Progenitor cell of endocrine pancreas (in vitro differentiated cells): ENCODE results near the gene ROR2. TPM values are rescaled to one million over a fixed set of nuclear protein-coding genes. Genes with fewer than 3 reads are reported as not detected.
"Not testable (repeated sequence)": the region's sequence is repeated elsewhere in the genome, so short reads cannot be mapped to it uniquely, and the experiment has no call there.

Source experiments
- DNase-seq: peaks from one replicate; pipeline ENCODE4 v3.0.0; 2021; ENCODE audit warnings: low spot score; ENCODE audit not compliant: unreplicated experiment
- H3K27ac Mint-ChIP-seq: 2 replicates; pipeline ENCODE4 v1.8.0; 2021; ENCODE audit warnings: mild to moderate bottlenecking, moderate library complexity, mixed read lengths
- H3K27me3 Mint-ChIP-seq: 2 replicates; pipeline ENCODE4 v1.8.0; 2021; ENCODE audit warnings: mixed read lengths
- H3K36me3 Mint-ChIP-seq: 2 replicates; pipeline ENCODE4 v1.8.0; 2022; ENCODE audit warnings: mixed read lengths; ENCODE audit not compliant: insufficient read depth
- H3K4me1 Mint-ChIP-seq: 2 replicates; pipeline ENCODE4 v1.8.0; 2021; ENCODE audit warnings: low read depth, mixed read lengths
- H3K4me3 Mint-ChIP-seq: 2 replicates; pipeline ENCODE4 v1.8.0; 2021; ENCODE audit warnings: low read depth, mild to moderate bottlenecking, moderate library complexity, mixed read lengths
- H3K9me3 Mint-ChIP-seq: 2 replicates; pipeline ENCODE4 v1.8.0; 2021; ENCODE audit warnings: low read depth, mixed read lengths
- total RNA-seq: library from RNA; stranded (reverse); gene quantifications from 2 replicates; pipeline ENCODE4 v1.2.1, GENCODE V29; 2021
- TF ChIP-seq, protein P1 (sequence below): fragments of 200-600 bp; sonication (generic); IDR thresholded peaks from one replicate; pipeline ENCODE4 v1.5.0; 2021; ENCODE audit warnings: antibody characterized with exemption, mild to moderate bottlenecking; ENCODE audit not compliant: unreplicated experiment

Gene ROR2
- total RNA-seq, 1 donor from 2014 or later, result 23.6 TPM

DNA sequence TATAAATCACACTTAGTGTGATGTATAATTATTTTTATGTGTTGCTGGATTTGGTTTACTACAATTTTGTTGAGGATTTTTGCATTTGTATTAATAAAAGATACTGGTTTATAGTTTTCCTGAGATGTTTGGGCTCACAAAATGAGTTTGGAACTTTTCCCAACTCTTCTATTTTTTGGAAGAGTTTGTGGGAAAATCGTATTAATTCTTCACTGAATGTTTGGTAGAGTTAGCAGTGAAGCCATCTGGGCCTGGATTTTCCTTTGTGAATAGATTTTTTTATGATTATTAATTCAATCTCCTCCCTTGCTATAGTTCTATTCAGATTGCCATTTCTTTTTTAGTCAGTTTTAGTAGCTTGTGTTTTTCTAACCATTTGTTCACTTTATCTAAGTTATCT is 324.7 kb downstream of the ROR2 start:
- Mint-ChIP-seq H3K27me3 (peaks cover 4% of the 10 kb centered on the region), H3K4me1 (peaks cover 7% of the 10 kb centered on the region), H3K36me3 (peaks cover 5% of the 10 kb centered on the region), H3K9me3 (peaks cover 18% of the 10 kb centered on the region), H3K27ac (no peak overlapping the region), H3K4me3 (no peak overlapping the region)
- TF ChIP-seq, protein P1, sequence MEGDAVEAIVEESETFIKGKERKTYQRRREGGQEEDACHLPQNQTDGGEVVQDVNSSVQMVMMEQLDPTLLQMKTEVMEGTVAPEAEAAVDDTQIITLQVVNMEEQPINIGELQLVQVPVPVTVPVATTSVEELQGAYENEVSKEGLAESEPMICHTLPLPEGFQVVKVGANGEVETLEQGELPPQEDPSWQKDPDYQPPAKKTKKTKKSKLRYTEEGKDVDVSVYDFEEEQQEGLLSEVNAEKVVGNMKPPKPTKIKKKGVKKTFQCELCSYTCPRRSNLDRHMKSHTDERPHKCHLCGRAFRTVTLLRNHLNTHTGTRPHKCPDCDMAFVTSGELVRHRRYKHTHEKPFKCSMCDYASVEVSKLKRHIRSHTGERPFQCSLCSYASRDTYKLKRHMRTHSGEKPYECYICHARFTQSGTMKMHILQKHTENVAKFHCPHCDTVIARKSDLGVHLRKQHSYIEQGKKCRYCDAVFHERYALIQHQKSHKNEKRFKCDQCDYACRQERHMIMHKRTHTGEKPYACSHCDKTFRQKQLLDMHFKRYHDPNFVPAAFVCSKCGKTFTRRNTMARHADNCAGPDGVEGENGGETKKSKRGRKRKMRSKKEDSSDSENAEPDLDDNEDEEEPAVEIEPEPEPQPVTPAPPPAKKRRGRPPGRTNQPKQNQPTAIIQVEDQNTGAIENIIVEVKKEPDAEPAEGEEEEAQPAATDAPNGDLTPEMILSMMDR, result no peak
- DNase-seq, result no peak

DNA sequence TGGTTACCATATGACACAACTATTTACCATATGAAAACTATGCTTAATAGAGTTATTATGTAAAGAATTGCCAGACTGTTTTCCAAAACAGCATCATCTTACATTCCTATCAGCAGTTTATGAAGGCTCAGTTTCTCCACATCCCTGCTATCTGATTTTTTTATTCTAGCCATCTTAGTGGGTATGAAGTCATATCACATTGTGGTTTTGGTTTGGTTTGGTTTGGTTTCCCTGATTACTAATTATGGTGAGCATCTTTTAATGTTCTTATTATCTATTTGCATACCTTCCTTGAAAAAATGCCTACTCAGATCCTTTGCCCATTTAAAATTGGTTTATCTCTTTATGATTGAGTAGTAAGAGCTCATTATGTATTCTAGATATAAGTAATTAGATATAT is 327.0 kb downstream of the ROR2 start:
- Mint-ChIP-seq H3K27ac (no peak overlapping the region), H3K4me1 (peaks cover 7% of the 10 kb centered on the region), H3K4me3 (no peak overlapping the region), H3K27me3 (peaks cover 5% of the 10 kb centered on the region), H3K36me3 (no peaks in the 10 kb centered on the region), H3K9me3 (peaks cover 4% of the 10 kb centered on the region)
- TF ChIP-seq, protein P1, result no peak
- no peak for DNase-seq

DNA sequence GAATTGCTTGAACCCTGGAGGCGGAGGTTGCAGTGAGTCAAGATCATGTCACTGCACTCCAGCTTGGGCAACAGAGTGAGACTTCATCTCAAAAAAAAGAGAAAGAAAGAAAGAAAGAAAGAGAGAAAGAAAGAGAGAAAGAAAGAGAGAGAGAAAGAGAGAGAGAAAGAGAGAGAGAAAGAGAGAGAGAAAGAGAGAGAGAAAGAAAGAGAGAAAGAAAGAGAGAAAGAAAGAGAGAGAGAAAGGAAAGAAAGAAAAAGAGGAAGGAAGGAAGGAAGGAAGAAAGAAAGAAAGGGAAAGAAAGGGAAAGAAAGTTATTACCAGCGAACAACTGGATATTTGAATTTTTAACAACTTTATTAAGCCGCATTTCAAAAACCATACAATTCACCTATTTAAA is 327.9 kb downstream of the ROR2 start:
- H3K4me3 Mint-ChIP-seq, H3K36me3 Mint-ChIP-seq, H3K27ac Mint-ChIP-seq, H3K4me1 Mint-ChIP-seq, H3K27me3 Mint-ChIP-seq, DNase-seq, H3K9me3 Mint-ChIP-seq: not testable (repeated sequence)

DNA sequence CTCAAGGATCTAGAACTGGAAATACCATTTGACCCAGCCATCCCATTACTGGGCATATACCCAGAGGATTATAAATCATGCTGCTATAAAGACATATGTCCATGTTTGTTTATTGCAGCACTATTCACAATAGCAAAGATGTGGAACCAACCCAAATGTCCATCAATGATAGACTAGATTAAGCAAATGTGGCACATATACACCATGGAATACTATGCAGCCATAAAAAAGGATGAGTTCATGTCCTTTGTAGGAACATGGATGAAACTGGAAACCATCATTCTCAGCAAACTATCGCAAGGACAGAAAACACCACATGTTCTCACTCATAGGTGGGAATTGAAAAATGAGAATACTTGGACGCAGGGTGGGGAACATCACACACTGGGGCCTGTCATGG is 336.0 kb downstream of the ROR2 start:
- not testable (repeated sequence) for H3K4me1 Mint-ChIP-seq, H3K9me3 Mint-ChIP-seq, H3K27ac Mint-ChIP-seq, H3K27me3 Mint-ChIP-seq, H3K4me3 Mint-ChIP-seq, DNase-seq, H3K36me3 Mint-ChIP-seq

DNA sequence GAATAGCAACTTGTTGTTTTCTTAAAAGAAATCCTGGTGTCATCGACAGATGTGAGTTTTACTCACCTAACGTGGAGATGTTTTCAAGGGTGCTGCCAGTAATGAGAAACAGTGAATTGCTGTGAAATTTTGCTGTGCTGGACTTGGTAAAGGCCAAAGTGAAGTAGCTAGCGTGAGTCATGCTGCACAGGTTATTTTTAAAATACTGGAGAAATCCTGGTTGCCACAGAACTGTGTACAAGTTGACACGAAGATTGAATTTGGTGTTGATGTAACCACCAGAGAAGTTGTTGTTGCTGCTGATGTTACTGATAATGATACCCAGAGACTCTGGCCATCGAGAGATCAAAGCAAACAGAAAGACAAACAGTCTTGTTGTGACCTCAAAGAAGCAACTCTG is 338.4 kb downstream of the ROR2 start:
- Mint-ChIP-seq H3K4me3 (no peak overlapping the region), H3K27ac (no peak overlapping the region), H3K9me3 (no peaks in the 10 kb centered on the region), H3K36me3 (no peaks in the 10 kb centered on the region), H3K4me1 (peaks cover 9% of the 10 kb centered on the region), H3K27me3 (no peaks in the 10 kb centered on the region)
- DNase-seq, result no peak
- TF ChIP-seq, protein P1, result no peak

DNA sequence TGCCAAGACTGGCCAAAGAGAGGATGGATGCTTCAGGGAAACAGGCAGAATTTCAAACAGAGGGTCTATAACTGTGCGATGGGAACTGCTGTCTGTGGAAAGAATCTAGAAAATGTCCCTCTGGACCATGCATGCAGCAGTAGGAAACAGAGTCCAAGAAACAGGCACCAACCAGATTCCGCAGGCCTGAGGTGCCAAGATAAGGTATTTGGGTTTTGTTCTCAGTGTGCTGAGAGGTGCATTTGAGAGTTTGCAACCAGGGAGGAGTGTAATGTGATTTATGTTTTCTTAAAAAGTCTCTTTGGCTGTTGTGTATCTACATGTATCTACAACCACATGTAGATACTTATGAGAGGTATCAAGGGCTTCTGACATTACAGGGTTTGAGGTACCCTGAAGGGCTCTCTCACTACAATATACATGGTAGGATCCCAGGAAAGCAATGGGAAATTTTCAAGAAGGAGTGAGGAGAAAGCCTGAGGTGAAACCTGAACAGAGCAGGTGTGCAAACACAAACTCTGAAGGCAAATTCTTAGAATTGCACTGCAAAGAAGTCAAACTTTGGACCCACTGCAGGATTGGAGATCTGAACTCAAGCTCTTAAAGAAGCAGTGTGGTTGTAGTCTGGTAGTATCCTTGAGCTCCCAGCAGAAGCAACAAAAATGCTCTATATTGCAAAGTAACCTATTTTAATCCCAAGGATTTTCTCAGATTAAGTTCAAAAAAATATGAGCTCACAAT is 343.6 kb downstream of the ROR2 start:
- TF ChIP-seq, protein P1, result no peak
- no peaks in the 10 kb centered on the region for H3K27me3 Mint-ChIP-seq
- no peaks in the 10 kb centered on the region for H3K9me3 Mint-ChIP-seq
- DNase-seq, result no peak
- peaks cover 29% of the 10 kb centered on the region for H3K4me1 Mint-ChIP-seq
- H3K4me3 Mint-ChIP-seq, result no peak overlapping the region
- peak overlapping the region; percentile 91 for H3K27ac Mint-ChIP-seq
- no peaks in the 10 kb centered on the region for H3K36me3 Mint-ChIP-seq
